GM21619 (cell line): ENCODE measurements around the gene STAT1.
A peak's percentile ranks its signal among the peaks of the same experiment; 100 is the strongest.

Experiments used
- ATAC-seq: cut with Tn5 transposase; IDR thresholded peaks from one replicate; pipeline ENCODE4 v1.9.1; 2021; ENCODE audit not compliant: unreplicated experiment

STAT1 gene

GRCh38 chr2:191013932-191014652, at the start of gene STAT1:
Gene STAT1, minus strand, starts transcription at chr2:191014171. Its CDS starts 4,168 bp downstream, at chr2:191010003.
- ATAC-seq = peak; percentile 80

GRCh38 chr2:191063584-191063983, 49.6 kb upstream of the STAT1 start:
- no peak for ATAC-seq

GRCh38 chr2:191061381-191061980, 47.5 kb upstream of the STAT1 start:
- no peak for ATAC-seq

- no peak for ATAC-seq
Observed at GRCh38 chr2:191059308-191059707, 45.3 kb upstream of the STAT1 start.

GRCh38 chr2:191056228-191056627, 42.3 kb upstream of the STAT1 start:
- ATAC-seq = no peak

- no peak for ATAC-seq
Observed at GRCh38 chr2:191053256-191053655, 39.3 kb upstream of the STAT1 start.

GRCh38 chr2:191051825-191052778, 38.1 kb upstream of the STAT1 start:
- ATAC-seq = peak; percentile 52

GRCh38 chr2:191051177-191051576, 37.2 kb upstream of the STAT1 start:
- no peak for ATAC-seq

- no peak for ATAC-seq
Observed at GRCh38 chr2:191050640-191050987, 36.6 kb upstream of the STAT1 start.

- ATAC-seq = peak; percentile 80
Observed at GRCh38 chr2:191049728-191050639, 36.0 kb upstream of the STAT1 start.

GRCh38 chr2:191048073-191048472, 34.1 kb upstream of the STAT1 start:
- no peak for ATAC-seq

GRCh38 chr2:191045141-191045540, 31.2 kb upstream of the STAT1 start:
- no peak for ATAC-seq

- ATAC-seq = no peak
Observed at GRCh38 chr2:191043438-191043837, 29.5 kb upstream of the STAT1 start.

- ATAC-seq = no peak
Observed at GRCh38 chr2:191041418-191042161, 27.6 kb upstream of the STAT1 start.

- ATAC-seq = no peak
Observed at GRCh38 chr2:191039616-191040015, 25.6 kb upstream of the STAT1 start.

GRCh38 chr2:191038741-191039140, 24.8 kb upstream of the STAT1 start:
- ATAC-seq = no peak

GRCh38 chr2:191038241-191038725, 24.3 kb upstream of the STAT1 start:
- no peak for ATAC-seq

- no peak for ATAC-seq
Observed at GRCh38 chr2:191037351-191037750, 23.4 kb upstream of the STAT1 start.

GRCh38 chr2:191036363-191036762, 22.4 kb upstream of the STAT1 start:
- ATAC-seq = no peak
